Transverse colon (tissue), 4 donors: ENCODE measurements around the gene PACS1. TPM values are rescaled to one million over a fixed set of nuclear protein-coding genes. Genes with fewer than 3 reads are reported as not detected.
"Not testable (repeated sequence)": the region's sequence is repeated elsewhere in the genome, so short reads cannot be mapped to it uniquely, and the experiment has no call there.

Source experiments
- DNase-seq: peaks from one replicate; pipeline ENCODE4 v3.0.0-alpha.2; 2019
- H3K27ac ChIP-seq, 4 donors: fragments of 200-600 bp; sonication (generic); 2 replicates each; pipeline ENCODE4 v1.5.1; 2016 to 2018; ENCODE audit warnings: inconsistent platforms in 4 of 4
- H3K27me3 ChIP-seq: fragments of 200-600 bp; sonication (generic); 2 replicates; pipeline ENCODE4 v1.5.1; 2017; ENCODE audit warnings: inconsistent platforms
- H3K36me3 ChIP-seq, 4 donors: fragments of 200-600 bp; sonication (generic); 2 replicates each; pipeline ENCODE4 v1.5.1; 2017 to 2019; ENCODE audit warnings: inconsistent platforms in 4 of 4
- H3K4me1 ChIP-seq, 4 donors: fragments of 200-600 bp; sonication (generic); 2 replicates each; pipeline ENCODE4 v1.5.1; 2017 to 2020; ENCODE audit warnings: inconsistent platforms in 4 of 4
- H3K4me3 ChIP-seq, 4 donors: fragments of 200-600 bp; sonication (generic); 1 replicate in 1 of 4; 2 replicates in 3 of 4; pipeline versions ENCODE4 v1.5.1 to v1.6.1; 2017 to 2019; ENCODE audit warnings: inconsistent platforms in 4 of 4
- H3K9me3 ChIP-seq, 2 donors: fragments of 200-600 bp; sonication (generic); 2 replicates each; pipeline ENCODE4 v1.5.1; 2017 to 2019; ENCODE audit warnings: inconsistent platforms in 2 of 2
- CTCF ChIP-seq, 5 experiments: fragments of 200-600 bp in 3 of 5; fragments of 450-650 bp in 2 of 5; sonication (generic) in 3 of 5; IDR thresholded peaks; 1 replicate in 2 of 5; 2 replicates in 3 of 5; pipeline ENCODE4 v1.5.1; 2016 to 2017; ENCODE audit warnings: antibody characterized with exemption in 5 of 5, inconsistent platforms in 3 of 5, mild to moderate bottlenecking in 2 of 5, moderate library complexity in 1 of 5
- EP300 ChIP-seq: sonication (generic); formaldehyde crosslinking; IDR thresholded peaks from one replicate; pipeline ENCODE4 v1.6.1; 2017; ENCODE audit warnings: antibody characterized with exemption, low read depth
- POLR2A ChIP-seq: fragments of 450-650 bp; IDR thresholded peaks from one replicate; pipeline ENCODE4 v1.6.1; 2016; ENCODE audit warnings: antibody characterized with exemption, mild to moderate bottlenecking, moderate library complexity
- POLR2AphosphoS5 ChIP-seq, 3 donors: sonication (generic); formaldehyde crosslinking; IDR thresholded peaks; one replicate each; pipeline ENCODE4 v1.6.1; 2016; ENCODE audit warnings: antibody characterized with exemption in 3 of 3
- WGBS, 2 donors: methylation state at CpG; one replicate each; pipeline ENCODE4 v1.1.5; 2018; ENCODE audit warnings: low coverage in 1 of 2; 5-methylcytosine and 5-hydroxymethylcytosine counted together
- in situ Hi-C, 4 donors: fragments of 200-750 bp; cut with MboI; loops; one replicate each; pipeline versions ENCODE4 v1.15.0 to v1.15.1; 2017; ENCODE audit warnings: low sequenced_read_pairs in 3 of 4, low pct_ligation_motif_present in 1 of 4, low pct_unique_long_range_greater_than_20kb in 1 of 4
- intact Hi-C: fragments of 100-400 bp; cut with DNase I; formaldehyde crosslinking; loops from one replicate; pipeline ENCODE4 v1.15.1; 2023; ENCODE audit warnings: low total_unique reads
- total RNA-seq, 4 donors: library from RNA; depleted of rRNA; stranded (reverse); fragments of >200 nt; gene quantifications; one replicate each; pipeline ENCODE4 v1.1.0, GENCODE V29; 2016

The PACS1 gene
- total RNA-seq, 4 donors from 2014 or later: 9.8 to 52.0 (median 27.2) TPM

- in situ Hi-C loops (no loop called here), intact Hi-C loops (no loop called here)
- Histone ChIP-seq H3K4me1 (peaks cover 0 to 1% (median 1%) of the 10 kb centered on the region in 4 donors), H3K4me3 (no peak overlapping the region), H3K27ac (no peak overlapping the region), H3K36me3 (no peaks in the 10 kb centered on the region), H3K27me3 (no peaks in the 10 kb centered on the region), H3K9me3 (no peaks in the 10 kb centered on the region)
- TF ChIP-seq POLR2A: no peak
- no peak for TF ChIP-seq CTCF (IDR thresholded peaks at IDR 0.05)
- no peak for TF ChIP-seq POLR2AphosphoS5 (IDR thresholded peaks at IDR 0.05)
- no peak for TF ChIP-seq EP300
- 91 to 93% methylated on average over 3 of the region's 3 CpGs for WGBS, 2 donors
- no peak for DNase-seq
These were observed 19.0 kb downstream of the PACS1 start for GRCh38 chr11:66089067-66089466.

- in situ Hi-C loops: no loop called here
- intact Hi-C loops: no loop called here
- Histone ChIP-seq H3K9me3 (no peaks in the 10 kb centered on the region), H3K36me3 (no peaks in the 10 kb centered on the region), H3K27me3 (no peaks in the 10 kb centered on the region), H3K4me1 (no peaks in the 10 kb centered on the region), H3K4me3 (no peak overlapping the region), H3K27ac (no peak overlapping the region)
- TF ChIP-seq EP300 (no peak), POLR2A (no peak), POLR2AphosphoS5 (IDR thresholded peaks at IDR 0.05) (no peak), CTCF (IDR thresholded peaks at IDR 0.05) (no peak)
- DNase-seq: no peak
- WGBS, 2 donors: 81% methylated on average over 4 of the region's 4 CpGs; no CpG with 5 or more reads in 1 of the 2 donors
These were observed 20.2 kb downstream of the PACS1 start for GRCh38 chr11:66090288-66090687.

- DNase-seq, H3K27ac ChIP-seq, H3K36me3 ChIP-seq, H3K4me3 ChIP-seq, in situ Hi-C loops, intact Hi-C loops, H3K9me3 ChIP-seq, H3K4me1 ChIP-seq, H3K27me3 ChIP-seq: not testable (repeated sequence)
- WGBS, 2 donors: 100% methylated on average over 2 of the region's 2 CpGs
These were observed 22.1 kb downstream of the PACS1 start for GRCh38 chr11:66092125-66092524.

- H3K9me3 ChIP-seq, in situ Hi-C loops, DNase-seq, intact Hi-C loops, H3K4me1 ChIP-seq, H3K27ac ChIP-seq, H3K36me3 ChIP-seq, H3K4me3 ChIP-seq, H3K27me3 ChIP-seq: not testable (repeated sequence)
- WGBS, 2 donors: 80 to 95% methylated on average over 5 to 10 of the region's 10 CpGs
These were observed 29.7 kb downstream of the PACS1 start for GRCh38 chr11:66099746-66100145.

GRCh38 chr11:66100272-66101065, 30.4 kb downstream of the PACS1 start:
- Histone ChIP-seq H3K27ac (peak overlapping the region in 2 of 4 donors; percentile 11 to 35), H3K27me3 (no peaks in the 10 kb centered on the region), H3K4me1 (peaks cover 0 to 7% (median 0%) of the 10 kb centered on the region in 4 donors), H3K36me3 (no peaks in the 10 kb centered on the region), H3K9me3 (no peaks in the 10 kb centered on the region), H3K4me3 (peak overlapping the region in 1 of 4 donors; percentile 0)
- WGBS, 2 donors: 49 to 57% methylated on average over 8 to 14 of the region's 14 CpGs
- no peak for TF ChIP-seq CTCF (IDR thresholded peaks at IDR 0.05)
- no peak for TF ChIP-seq POLR2A
- no peak for TF ChIP-seq POLR2AphosphoS5 (IDR thresholded peaks at IDR 0.05)
- no peak for TF ChIP-seq EP300
- DNase-seq: peak; percentile 64
- in situ Hi-C loops (no loop called here), intact Hi-C loops (no loop called here)
